Esophagus mucosa (tissue), 1 donor: Measurements from ENCODE around the gene PRIM1. TPM values are rescaled to one million over a fixed set of nuclear protein-coding genes. Genes with fewer than 3 reads are reported as not detected.
"Not testable (repeated sequence)": the region's sequence is repeated elsewhere in the genome, so short reads cannot be mapped to it uniquely, and the experiment has no call there.

ENCODE experiments used
- ATAC-seq: fragments of 200-7000 bp; cut with Tn5 transposase; one replicate; pipeline ENCODE4 v1.9.1; 2020
- total RNA-seq: library from RNA; stranded (reverse); gene quantifications from one replicate; pipeline ENCODE4 v1.2.4, GENCODE V29; 2023
- donor health status: DM: yes; HTN: yes; CAD: no.

PRIM1 gene
- total RNA-seq, 1 donor from 2014 or later, result 8.1 TPM

DNA sequence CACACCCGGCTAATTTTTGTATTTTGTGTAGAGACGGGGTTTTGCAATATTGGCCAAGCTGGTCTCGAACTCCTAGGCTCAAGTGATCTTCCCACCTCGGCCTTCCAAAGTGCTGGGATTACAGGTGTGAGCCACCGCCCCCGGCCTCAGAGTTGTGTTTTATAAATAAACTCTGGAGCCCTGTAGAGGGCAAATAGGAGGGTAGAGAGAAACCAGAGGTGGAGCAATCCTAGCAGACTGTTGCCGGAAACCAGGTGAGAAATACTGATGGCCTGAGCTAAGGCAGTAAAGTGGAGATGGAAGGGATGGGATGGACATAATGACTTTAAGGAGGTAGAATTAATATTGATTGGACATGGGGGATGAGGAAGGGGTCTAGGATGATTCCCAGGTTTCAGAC lies 8.3 kb upstream of the PRIM1 start:
- ATAC-seq, result no peak

- ATAC-seq, result no peak
Measured at GRCh38 chr12:56759263-56759908, 7.3 kb upstream of the PRIM1 start.

DNA sequence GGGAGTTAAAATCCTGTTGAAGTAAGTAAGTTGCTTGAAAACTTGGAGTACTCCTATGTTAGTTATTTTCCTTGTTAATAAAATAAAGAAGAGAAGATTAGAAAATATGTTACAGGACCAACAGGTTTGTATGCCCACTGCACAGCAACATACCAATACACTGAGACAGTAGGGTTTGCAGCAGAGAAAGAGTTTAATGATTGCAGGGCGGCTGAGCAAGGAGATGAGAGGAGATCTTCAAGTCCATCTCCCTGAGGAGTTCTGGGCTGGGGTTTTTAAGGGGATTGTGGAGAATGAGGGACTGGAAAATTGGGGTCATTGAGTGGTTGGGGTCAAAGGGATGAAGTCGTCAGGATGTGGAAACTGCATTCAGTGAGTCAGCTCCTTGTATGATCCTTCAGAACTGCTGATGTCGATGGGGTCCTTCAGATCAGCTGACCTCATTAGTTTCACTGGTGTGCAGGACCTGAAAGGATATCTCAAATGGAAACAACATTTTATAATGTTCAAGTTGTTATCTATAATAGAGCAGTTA lies 6.7 kb upstream of the PRIM1 start:
- no peak for ATAC-seq

- not testable (repeated sequence) for ATAC-seq
Measured at GRCh38 chr12:56757971-56758370, 5.8 kb upstream of the PRIM1 start.

- ATAC-seq, result no peak
Measured at GRCh38 chr12:56753566-56753965, 1.4 kb upstream of the PRIM1 start.

- ATAC-seq, result not testable (repeated sequence)
Measured at GRCh38 chr12:56750596-56750995, 1.5 kb downstream of the PRIM1 start.

GRCh38 chr12:56749853-56750252 lies 2.3 kb downstream of the PRIM1 start:
- no peak for ATAC-seq

DNA sequence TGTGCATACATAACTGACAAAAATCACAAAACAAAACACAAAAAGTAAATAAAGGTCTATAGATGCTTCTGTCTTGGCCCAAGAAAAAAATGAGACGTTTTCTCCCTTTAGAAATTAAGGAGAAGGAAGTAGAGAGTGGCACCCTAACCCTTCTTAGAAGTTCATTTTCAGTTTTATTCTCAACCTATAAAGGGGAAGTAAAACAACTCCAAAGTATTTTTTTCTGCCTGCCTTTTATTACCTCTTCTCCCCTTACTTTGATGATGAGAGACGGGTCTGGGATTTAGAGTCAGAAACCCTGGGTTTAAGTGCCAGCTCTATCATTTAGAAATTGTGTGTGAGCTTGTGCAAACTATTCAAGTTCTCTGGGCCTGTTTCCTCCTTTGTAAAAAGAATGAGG lies 2.8 kb downstream of the PRIM1 start:
- no peak for ATAC-seq

DNA sequence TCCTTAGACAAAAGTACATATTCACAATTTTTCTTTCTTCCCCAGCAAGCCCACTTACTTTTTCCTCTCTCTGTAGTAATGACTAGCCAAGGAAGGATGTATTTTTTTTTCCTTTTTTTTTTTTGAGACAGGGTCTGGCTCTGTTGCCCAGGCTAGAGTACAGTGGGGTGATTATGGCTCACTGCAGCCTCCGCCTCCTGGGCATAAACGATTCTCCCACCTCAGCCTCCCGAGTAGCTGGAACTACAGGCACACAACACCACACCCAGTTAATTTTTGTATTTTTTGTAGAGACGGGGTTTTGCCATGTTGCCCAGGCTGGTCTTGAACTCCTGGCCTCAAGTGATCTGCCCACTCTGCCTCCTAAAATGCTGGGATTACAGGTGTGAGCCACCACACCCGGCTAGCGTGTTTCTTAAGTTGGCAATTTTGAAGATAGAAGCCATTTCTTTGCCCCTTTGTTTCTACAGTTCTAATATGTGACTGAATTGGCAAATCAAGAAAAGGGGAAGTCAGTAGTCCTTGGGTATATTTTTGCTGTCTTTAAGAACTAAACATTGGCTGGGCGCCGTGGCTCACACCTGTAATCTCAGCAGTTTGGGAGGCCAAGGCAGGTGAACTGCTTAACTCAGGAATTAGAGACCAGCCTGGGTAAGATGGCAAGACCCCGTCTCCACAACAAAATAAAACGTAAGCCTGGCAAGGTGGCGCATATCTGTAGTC lies 23.8 kb downstream of the PRIM1 start:
- ATAC-seq, result no peak

DNA sequence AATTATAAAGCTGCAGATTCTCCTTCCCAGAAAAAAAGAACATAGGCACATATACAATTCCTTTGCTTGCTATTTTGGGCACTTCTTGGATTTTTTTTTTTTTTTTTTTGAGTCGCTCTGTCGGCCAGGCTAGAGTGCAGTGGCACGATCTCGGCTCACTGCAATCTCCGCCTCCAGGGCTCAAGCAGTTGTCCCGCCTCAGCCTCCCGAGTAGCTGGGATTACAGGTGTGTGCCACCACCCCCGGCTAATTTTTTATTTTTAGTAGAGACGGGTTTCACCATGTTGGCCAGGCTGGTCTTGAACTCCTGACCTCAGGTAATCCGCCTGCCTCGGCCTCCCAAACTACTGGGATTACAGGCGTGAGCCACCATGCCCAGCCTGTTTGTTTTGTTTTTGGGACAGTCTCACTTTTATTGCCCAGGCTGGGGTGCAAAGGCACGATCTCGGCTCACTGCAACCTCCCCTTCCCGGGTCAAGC lies 25.9 kb downstream of the PRIM1 start:
- ATAC-seq, result not testable (repeated sequence)

DNA sequence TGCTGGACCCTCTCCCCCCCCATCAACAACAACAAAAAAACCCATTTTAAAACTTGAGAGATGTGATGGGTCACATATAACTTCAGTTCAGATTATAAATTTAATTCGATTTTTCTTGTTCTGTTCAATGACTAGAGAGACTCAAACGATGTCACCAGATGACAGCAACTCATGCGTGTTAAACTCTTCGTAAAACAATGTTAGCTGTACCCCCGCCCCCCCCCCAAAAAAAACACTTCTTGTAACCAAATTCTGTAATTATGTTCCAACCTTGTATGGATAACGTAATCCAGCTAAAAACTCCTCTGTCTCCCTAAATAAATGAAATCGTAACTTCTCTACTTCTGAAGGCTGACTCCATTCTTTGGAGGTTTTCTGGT lies 26.4 kb downstream of the PRIM1 start:
- ATAC-seq, result no peak

DNA sequence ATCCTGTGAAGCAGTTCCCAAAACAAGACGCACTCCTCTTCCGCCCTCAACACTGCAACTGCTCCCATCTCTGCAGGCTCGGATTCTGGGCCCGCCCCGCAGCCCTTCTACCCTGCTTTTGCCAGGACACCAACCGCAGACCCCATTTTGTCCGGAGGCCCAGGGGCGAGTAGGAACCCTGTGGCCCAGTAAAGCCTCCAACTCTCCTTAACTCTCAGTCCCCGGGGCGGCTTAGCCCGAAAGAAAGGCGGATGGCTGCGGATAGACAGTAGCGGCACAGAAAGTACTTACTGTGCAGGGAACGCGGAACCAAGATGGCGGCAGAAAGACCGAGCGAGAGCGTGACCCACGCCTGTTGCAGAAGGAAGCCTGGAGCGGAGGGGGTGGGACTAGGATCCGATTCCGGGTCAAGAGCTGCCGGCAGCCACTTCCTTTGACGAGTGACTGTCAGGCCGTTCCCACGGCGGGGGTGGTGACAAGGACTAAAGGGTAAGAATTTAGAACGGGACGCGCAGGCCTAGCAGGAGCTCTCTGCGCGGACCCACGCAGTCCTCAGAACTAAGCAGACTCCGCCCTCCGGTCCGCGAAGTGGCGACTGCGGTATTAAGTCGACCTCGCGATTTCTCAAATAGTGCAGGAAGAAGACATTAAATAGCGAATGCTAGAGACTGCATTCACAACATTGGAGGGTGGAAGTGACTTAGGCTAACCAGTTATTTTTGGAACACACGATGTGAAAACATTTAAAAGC lies 27.0 kb downstream of the PRIM1 start, which contains the start of gene NACA:
Gene NACA (minus strand): TSS at position 328 of the 751 bp plus-strand sequence. CDS start 778 bp downstream, outside the sequence.
- ATAC-seq, result peak; percentile 87

GRCh38 chr12:56724701-56724971 lies 27.5 kb downstream of the PRIM1 start:
- ATAC-seq, result no peak

DNA sequence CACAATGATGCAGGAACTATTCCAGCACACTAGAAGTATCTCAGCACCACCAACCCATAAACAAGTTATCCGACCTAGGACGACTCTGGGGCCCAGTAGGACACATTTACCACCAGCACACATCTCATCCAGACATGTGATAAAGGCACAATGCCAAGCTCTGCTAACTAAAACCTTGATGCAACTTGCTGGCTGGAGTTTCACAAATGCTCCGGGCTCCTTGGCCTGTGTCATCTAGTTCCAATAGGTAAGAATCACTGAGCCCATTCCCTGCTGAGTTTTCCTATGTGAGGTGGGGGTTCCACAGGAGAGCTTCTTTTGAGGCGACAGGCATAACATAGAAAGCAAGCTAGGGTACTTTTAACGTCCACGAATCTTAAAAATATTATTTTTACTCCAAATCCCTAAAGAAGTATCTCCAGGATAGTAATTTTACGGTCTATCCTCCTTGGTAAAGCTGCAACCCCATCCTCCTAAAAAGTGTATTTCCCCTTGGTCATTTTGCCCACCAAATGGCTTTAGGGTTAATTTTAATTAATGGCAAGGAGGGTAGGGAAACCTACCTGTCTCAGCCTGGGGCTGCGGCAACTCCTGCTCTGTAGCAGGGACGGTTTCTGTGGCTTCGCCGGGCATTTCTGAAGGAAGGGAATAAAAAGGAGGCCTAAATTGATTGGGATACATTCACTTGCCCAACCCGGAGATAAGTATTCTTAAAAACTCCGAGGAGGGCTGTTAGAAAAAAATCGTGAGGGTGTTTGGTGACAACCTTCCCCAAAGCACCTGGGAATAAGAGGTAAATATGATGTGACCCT lies 28.0 kb downstream of the PRIM1 start:
- peak; percentile 32 for ATAC-seq

- ATAC-seq, result no peak
Measured at GRCh38 chr12:56723352-56723751, 28.8 kb downstream of the PRIM1 start.

DNA sequence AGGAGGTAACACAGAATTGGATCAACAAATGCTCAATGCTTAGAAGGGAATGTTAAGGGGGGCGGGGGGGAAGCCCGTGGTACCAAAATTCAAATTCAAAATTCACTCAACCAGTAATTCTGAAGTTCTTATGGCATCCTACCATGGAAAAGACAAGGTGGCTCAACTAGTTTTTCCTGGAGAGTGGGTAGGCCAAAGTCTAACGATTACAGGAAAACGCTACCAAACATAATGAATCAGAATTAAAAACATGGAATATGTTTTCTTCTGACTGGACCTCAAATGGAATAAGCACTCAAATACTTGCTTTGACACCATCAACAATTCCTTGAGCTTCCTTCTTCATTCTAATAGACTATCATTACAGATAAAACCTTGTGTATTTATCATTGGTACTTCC lies 29.3 kb downstream of the PRIM1 start:
- ATAC-seq, result peak; percentile 16

DNA sequence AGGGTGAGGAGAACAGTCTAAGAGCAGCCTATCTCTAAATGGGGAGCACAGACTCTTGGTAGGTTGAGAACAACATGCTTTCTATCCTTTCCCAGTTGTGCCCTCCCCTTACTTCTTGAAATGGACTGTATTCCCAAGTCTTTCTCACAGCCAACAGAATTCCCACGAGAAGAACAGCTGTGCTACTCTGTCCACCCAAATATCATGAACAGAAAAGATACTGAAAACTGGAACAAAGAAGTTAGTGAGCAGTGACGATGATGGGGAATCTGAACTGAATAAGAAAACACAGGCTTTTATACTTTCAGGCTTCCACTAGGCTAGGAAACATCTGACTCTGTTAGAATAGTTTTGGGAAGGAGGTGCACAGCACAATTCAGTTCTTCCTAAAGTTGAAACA lies 30.4 kb downstream of the PRIM1 start:
- no peak for ATAC-seq

- ATAC-seq, result no peak
Measured at GRCh38 chr12:56721216-56721615, 30.9 kb downstream of the PRIM1 start.

DNA sequence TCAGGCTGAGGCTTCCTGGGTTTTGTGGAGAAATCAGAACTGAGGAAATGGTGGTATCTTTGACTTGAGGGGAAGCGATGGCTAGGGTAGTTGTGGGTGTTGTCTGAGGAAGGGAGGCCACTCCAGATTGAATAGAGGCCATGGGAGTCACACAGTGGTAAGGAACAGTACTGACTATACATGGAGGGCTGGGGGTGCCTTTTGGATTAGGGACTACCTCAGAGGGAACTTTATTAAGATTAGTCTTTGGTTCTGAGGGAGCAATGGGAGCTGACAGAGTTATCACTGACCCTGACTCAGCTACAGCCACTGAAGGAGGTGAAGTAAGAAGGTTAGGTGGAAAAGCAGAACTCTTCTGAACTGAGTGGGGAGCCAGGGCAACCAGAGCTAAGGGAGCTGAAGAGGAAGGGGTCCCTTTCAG lies 31.4 kb downstream of the PRIM1 start:
- no peak for ATAC-seq

- no peak for ATAC-seq
Measured at GRCh38 chr12:56719056-56719455, 33.1 kb downstream of the PRIM1 start.

- ATAC-seq, result no peak
Measured at GRCh38 chr12:56718636-56719035, 33.5 kb downstream of the PRIM1 start.

DNA sequence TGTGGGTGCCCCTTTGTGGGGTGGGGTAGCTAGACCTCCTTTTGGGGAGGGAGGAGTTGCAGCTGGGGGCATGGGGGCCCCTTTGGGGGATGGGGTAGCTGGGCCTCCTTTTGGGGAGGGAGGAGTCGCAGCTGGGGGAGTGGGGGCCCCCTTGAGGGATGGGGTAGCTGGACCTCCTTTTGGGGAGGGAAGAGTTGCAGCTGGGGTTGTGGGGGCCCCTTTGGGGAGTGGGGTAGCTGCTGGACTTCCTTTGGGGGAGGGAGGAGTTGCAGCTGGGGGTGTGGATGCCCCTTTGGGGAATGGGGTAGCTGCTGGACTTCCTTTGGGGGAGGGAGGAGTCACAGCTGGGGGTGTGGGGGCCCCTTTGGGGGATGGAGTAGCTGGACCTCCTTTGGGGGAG lies 34.0 kb downstream of the PRIM1 start:
- ATAC-seq, result no peak
